ENCODE measurements around the gene GPAT3.
"Not testable (repeated sequence)": the region's sequence is repeated elsewhere in the genome, so short reads cannot be mapped to it uniquely, and the experiment has no call there.

Gene GPAT3

DNA sequence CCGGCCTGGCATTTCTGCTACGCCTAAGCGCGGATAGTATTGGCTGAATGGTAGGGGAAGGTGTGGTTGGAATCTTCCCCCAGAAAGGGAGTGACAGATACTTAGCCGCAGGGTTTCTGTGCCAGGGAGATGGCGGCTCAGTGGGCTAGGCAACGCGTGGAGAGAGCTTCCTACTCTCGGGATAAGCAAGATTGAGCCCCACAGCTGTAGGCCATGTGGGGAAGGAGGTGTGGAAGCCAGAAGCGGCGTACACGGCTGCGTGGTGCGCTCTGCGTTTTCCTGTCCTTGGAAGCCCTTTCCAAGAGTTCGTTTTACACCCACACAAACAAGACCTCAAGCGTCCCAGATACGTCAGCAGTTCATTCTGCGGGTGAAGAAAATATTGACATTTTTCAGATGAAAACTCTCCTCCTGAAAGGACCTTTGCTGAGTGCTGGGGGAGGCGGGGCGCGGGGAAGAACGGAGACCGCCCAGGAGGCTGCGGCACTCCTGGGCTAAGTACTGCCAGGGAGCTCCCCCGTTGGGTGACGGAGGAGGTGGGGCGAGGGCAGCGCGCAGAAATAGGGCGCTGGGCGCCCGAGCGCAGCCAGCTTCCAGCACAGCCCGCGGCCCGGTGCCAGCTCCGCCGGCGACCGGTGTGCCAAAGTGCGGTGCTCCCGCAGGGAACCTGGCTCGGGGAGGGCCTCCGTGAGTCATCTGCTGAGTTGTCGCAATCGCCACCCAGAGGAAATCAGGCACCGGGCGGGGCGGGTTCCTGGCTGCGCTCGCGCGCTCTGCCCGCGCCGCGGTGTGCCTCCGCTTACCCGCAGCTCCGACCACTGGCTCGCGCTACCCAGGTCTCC lies at the start of gene GPAT3:
TSS of gene GPAT3 (plus strand) at position 589 of the 842 bp plus-strand sequence. CDS start 515 bp downstream, outside the sequence.
- TF ChIP-seq, protein P1, sequence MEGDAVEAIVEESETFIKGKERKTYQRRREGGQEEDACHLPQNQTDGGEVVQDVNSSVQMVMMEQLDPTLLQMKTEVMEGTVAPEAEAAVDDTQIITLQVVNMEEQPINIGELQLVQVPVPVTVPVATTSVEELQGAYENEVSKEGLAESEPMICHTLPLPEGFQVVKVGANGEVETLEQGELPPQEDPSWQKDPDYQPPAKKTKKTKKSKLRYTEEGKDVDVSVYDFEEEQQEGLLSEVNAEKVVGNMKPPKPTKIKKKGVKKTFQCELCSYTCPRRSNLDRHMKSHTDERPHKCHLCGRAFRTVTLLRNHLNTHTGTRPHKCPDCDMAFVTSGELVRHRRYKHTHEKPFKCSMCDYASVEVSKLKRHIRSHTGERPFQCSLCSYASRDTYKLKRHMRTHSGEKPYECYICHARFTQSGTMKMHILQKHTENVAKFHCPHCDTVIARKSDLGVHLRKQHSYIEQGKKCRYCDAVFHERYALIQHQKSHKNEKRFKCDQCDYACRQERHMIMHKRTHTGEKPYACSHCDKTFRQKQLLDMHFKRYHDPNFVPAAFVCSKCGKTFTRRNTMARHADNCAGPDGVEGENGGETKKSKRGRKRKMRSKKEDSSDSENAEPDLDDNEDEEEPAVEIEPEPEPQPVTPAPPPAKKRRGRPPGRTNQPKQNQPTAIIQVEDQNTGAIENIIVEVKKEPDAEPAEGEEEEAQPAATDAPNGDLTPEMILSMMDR (conservative IDR thresholded peaks at IDR 0.05; ENCODE audit: low read length), result no peak
- peak within 1 kb of the TSS; percentile 75 for H3K4me3 ChIP-seq (ENCODE audit: low read length)
- peak; percentile 70 for DNase-seq (ENCODE audit: low read depth)

DNA sequence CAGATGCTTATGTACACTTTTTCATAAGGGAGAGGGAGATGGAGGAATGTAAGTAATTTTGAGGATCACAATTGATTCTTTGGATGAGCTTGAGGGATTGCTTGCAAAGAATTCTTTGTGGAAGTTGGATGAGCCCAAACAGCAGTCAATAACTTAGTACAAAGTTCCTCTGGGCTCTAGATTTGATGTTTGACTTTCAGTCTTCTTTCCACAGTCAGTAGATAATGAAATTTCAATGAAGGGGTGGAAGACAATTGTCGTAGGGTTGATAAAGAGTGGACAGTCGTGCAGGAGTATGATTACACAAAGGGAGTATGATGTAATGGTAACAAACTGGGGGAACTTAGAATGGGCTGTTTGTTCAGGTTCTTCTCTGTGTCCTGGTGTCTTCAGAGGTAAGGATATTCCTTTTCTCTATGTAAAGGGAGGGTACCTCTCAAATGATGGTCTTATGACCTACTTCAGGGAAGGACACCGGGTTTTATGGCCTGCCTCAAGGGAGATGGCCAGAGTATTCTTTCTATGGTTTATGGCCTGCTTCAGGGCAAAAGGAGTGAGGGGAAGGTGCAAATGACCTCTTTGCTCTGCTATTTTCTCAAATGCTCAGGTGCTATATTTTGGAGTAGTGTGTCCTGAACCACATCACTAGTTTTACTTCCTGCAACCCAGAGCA lies 49.3 kb upstream of the GPAT3 start:
- H3K4me3 ChIP-seq (ENCODE audit: low read length), result no peak overlapping the region
- TF ChIP-seq, protein P1 (conservative IDR thresholded peaks at IDR 0.05; ENCODE audit: low read length), result no peak
- DNase-seq (ENCODE audit: low read depth), result no peak

DNA sequence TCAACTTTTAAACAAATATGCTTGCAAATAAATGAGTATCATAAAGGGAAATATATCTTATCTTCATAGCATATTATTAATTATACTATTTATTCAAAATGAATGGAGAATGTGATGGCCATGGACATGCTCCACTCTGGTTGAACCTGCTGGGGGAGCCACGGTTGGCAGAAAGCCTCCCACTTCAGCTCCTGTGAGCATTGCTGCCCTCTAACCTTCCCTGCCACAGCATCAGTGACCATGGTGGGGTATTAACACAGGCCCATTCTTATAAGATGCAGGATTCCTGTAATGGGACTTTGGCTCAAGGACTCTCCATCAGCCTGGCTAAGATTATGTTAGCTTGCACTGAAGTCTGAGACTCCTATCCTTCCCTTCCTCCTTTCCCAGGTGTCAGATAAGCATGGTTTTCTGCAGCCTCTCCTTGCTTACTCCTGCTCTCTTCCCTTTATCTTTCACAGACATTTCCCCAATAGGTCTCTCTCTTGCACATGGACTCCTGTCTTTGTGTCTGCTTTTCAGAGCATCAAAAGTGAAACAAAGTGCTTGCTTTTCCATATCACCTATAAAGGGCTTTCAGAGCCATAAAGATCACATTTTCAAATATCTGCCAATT lies 46.1 kb upstream of the GPAT3 start:
- TF ChIP-seq, protein P1 (conservative IDR thresholded peaks at IDR 0.05; ENCODE audit: low read length), result no peak
- H3K4me3 ChIP-seq (ENCODE audit: low read length), result no peak overlapping the region
- DNase-seq (ENCODE audit: low read depth), result no peak

DNA sequence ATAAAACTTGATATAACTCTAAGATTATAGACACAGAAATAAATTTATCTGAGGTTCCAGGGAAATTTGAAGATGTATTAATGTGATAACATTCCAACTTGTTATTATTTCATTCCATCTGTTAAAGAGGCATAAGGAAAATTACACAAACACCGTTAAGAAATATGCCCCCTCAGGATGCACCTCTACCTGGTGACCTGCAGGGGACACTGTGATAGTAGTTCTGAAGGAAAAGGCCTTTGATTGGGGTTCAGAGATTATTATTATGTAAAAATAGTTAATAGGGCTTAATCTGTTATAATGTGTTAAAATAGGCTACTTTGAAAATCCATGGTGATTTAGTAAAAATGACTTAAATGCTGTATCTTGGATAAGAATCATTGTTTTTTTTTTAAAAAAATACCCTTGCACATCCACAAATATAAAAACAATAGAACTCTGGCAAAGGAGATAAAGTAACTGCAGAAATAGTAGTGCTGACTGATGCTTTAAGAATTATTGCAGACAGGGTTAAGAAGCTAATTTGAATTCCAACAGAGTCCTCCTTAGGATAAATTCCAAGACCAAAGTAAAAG lies 44.9 kb upstream of the GPAT3 start:
- TF ChIP-seq, protein P1 (conservative IDR thresholded peaks at IDR 0.05; ENCODE audit: low read length), result peak; percentile 85
- H3K4me3 ChIP-seq (ENCODE audit: low read length), result no peak overlapping the region
- DNase-seq (ENCODE audit: low read depth), result peak; percentile 26

DNA sequence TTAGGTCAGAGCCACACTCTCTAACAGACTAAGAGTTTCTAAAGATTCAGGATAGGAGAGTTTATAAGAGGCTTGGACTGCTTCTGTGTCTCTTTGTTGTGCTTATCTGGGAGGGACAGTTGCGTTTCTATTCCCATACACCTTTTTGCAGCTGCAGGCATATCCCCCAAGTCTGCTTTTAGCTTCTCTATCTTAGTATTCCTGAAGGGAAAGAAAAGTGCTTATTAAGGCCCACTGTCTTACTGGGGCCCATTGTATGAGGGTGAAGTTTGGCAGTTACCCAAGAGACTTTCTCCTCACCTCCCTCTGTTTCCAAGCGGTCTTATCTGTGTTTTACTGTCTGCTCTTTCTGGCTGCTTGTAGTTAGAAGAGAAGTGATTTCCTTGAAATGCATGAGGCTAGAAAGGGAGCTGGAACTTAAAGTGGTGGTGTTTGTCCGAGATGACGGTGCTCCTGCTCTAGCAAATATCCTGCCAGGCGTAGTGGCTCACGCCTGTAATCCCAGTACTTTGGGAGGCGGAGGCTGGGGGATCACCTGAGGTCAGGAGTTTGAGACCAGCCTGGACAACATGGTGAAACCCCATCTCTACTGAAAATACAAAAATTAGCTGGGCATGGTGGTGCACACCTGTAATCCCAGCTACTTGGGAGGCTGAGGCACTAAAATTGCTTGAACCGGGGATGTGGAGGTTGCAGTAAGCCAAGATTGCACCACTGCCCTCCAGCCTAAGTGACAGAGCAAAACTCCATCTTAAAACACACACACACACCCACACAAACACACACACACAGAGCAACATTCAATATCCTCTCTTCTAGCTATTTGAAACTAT lies 39.6 kb upstream of the GPAT3 start:
- not testable (repeated sequence) for DNase-seq (ENCODE audit: low read depth); H3K4me3 ChIP-seq (ENCODE audit: low read length)

DNA sequence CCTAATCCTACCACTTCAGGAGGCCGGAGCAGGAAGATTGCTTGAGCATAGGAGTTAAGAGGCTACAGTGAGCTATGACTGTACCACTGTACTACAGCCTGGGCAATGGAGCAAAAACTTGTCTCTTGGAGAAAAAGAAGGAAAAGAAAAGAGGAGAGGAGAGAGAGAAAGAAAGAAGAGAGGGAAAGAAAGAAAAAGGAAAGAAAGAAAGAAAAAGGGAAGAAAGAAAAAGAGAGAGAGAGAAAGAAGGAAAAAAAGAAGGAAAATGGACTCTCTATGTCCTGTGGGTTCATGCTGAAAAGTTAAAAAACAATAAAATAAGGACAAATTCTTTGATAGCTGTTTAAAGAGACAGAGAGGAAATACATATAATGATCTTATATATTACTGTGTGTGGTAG lies 37.7 kb upstream of the GPAT3 start:
- TF ChIP-seq, protein P1 (conservative IDR thresholded peaks at IDR 0.05; ENCODE audit: low read length), result no peak
- no peak overlapping the region for H3K4me3 ChIP-seq (ENCODE audit: low read length)

DNA sequence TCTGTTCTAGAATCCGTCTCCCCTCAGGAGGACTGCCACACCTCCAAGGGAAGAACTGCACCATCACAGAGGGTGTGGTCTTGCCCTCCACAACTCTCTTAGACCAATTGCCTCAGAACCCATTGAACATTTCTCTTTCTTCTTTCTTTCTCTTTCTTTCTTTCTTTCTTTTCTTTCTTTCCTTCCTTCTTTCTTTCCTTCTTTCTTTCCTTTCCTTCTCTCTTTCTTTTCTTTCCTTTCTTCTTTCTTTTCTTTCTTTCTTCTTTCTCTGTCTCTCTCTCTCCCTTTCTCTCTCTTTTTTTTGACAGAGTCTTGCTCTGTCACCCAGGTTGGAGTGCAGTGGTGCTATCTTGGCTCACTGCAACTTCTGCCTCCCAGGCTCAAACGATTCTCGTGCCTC lies 34.2 kb upstream of the GPAT3 start:
- not testable (repeated sequence) for DNase-seq (ENCODE audit: low read depth); H3K4me3 ChIP-seq (ENCODE audit: low read length)

More for the DNA sequence above, 37.7 kb upstream of the GPAT3 start:
- no peak for DNase-seq (ENCODE audit: low read depth)
